GM12873 (cell line): ENCODE results near the gene OTOGL.

Source experiments
- CTCF ChIP-seq: IDR thresholded peaks from 2 replicates; pipeline ENCODE4 v1.5.1; 2012; ENCODE audit warnings: low read depth, mild to moderate bottlenecking, moderate library complexity, low read length, control low read depth; ENCODE audit not compliant: insufficient read depth; ENCODE audit errors: missing control alignments

The OTOGL gene

GRCh38 chr12:80404629-80405028, 305.3 kb downstream of the OTOGL start:
- TF ChIP-seq CTCF = no peak

DNA sequence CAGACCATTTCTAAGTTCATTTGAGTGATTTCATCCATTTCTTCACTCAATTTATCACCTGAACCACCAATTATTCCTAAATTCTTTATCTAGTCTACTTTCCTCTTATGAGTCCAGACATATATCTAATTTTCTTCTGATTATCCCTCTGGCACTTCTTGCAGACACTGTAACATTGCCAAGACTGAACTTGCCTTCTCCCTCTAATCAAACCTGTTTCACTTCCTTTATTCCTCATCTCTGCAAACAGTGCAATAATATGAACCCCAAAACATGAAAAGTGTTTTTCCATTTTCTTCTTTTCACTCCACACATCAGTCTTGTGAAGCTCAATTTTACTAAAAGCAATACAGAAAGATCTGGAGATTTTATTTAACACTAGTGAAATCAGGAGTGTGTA, 306.9 kb downstream of the OTOGL start:
- TF ChIP-seq CTCF = no peak

GRCh38 chr12:80411787-80412186, 312.4 kb downstream of the OTOGL start:
- no peak for TF ChIP-seq CTCF

GRCh38 chr12:80412343-80412953, 313.1 kb downstream of the OTOGL start:
- TF ChIP-seq CTCF = peak; percentile 61

DNA sequence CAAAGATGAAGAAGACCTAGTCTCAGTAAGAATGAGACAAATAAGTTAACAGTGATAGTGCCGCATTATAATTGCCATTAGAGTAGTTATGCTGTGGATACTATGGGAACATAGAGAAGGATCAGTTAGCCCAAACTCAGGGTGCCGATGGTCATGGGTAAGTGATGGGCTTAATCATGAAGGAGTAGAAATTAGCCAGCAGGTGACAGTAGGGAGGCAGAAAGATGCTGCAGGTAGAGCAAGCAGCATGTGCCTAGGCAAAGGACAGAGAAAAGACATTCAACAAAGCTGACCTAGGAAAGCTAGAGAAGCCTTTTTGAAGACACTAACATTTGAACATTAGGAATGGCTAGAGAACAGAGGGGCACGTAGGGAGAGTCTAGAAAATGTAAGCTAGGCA, 314.1 kb downstream of the OTOGL start:
- TF ChIP-seq CTCF = no peak

GRCh38 chr12:80415466-80415865, 316.1 kb downstream of the OTOGL start:
- no peak for TF ChIP-seq CTCF

DNA sequence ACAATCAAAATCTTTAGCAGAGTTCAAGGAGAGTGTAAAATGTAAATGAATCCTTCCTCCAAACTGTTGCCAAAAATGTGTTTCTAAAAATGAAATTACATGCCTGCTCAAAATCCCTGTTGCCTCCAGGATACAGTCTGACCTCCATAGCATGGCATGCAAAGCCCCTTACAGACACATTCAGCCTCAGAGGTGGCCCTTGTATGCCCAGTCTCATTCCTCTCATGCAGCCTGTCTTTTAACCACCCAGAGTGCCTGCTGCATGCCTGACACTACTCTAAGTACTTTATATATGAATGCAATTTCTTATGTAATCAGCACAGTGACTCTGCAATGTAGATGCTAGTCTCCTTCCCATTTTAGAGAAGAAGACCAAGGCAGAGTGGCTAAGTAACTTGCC, 320.3 kb downstream of the OTOGL start:
- no peak for TF ChIP-seq CTCF
